ENCODE results near the gene TPBG. TPM values are rescaled to one million over a fixed set of nuclear protein-coding genes. Genes with fewer than 3 reads are reported as not detected.

Gene TPBG
- 19.7 and 20.0 TPM in 2 replicates for total RNA-seq (2012; rRNA removed)
- 71.7 and 75.6 TPM in 2 replicates for polyA plus RNA-seq (2012; rRNA removed)
- polyA plus RNA-seq (2012; cell fraction: cytosol; rRNA removed): 33.6 and 78.1 TPM in 2 replicates
- 167 and 172 TPM in 2 replicates for polyA plus RNA-seq (2012; cell fraction: nucleus; rRNA removed; ENCODE audit: low replicate concordance)
- percentile 72 among the genes with signal in this experiment for Bru-seq, nascent RNA
- BruChase-seq, experiment 1, labeled RNA remaining after a 6-hour chase: percentile 91 among the genes with signal in this experiment
- percentile 89 among the genes with signal in this experiment for BruChase-seq, experiment 2, labeled RNA remaining after a 2-hour chase
- long read RNA-seq, full-length matches to known transcripts: 150 of 318 reads
- long read RNA-seq, partial matches to known transcripts: 7 of 318 reads
- long read RNA-seq, other reads (novel, unspliced or antisense): 161 of 318 reads

- TF ChIP-seq MAZ (IDR thresholded peaks at IDR 0.05; ENCODE audit: borderline replicate concordance, low read depth, low read length): peak; percentile 30; the same call in 1 of the 2 replicates
- TF ChIP-seq SMC3 (IDR thresholded peaks at IDR 0.05; ENCODE audit: low read depth, low read length): peak; percentile 12; the same call in 1 of the 2 replicates
- TF ChIP-seq MAFK (IDR thresholded peaks at IDR 0.05; ENCODE audit: low read depth, low read length): no peak
- peak; percentile 94 for TF ChIP-seq BHLHE40 (IDR thresholded peaks at IDR 0.05; ENCODE audit: low read depth, low read length)
- no peak for TF ChIP-seq MXI1 (IDR thresholded peaks at IDR 0.05; ENCODE audit: borderline replicate concordance, low read depth, low read length)
- no peak for TF ChIP-seq RCOR1 (IDR thresholded peaks at IDR 0.05; ENCODE audit: insufficient replicate concordance, low read length)
- TF ChIP-seq CHD1 (IDR thresholded peaks at IDR 0.05; ENCODE audit: low read depth, low read length): peak; percentile 96; the same call in 1 of the 2 replicates
- TF ChIP-seq RFX5 (IDR thresholded peaks at IDR 0.05; ENCODE audit: low read depth, low read length): no peak
- peak; percentile 23; the same call in 1 of the 2 replicates for TF ChIP-seq RAD21 (IDR thresholded peaks at IDR 0.05; ENCODE audit: low read length)
- peak; percentile 92 for TF ChIP-seq POLR2A (IDR thresholded peaks at IDR 0.05; ENCODE audit: low read depth, low read length)
- TF ChIP-seq CTCF (conservative IDR thresholded peaks at IDR 0.05; ENCODE audit: low read depth, low read length): peak; percentile 34
- no peaks in the 10 kb centered on the region for H3K9me3 ChIP-seq (ENCODE audit: control insufficient read depth, insufficient read depth, low read length)
- H4K20me1 ChIP-seq (ENCODE audit: insufficient read depth, low read length): peaks cover 18% of the 10 kb centered on the region
- H3K18ac ChIP-seq (ENCODE audit: low read depth, low read length): peak within 1 kb of the TSS; percentile 62
- H3K56ac ChIP-seq (ENCODE audit: extremely low read depth, insufficient read depth, low read length): peak within 1 kb of the TSS; percentile 88
- 0% methylated on average over 10 of the region's 41 CpGs; no CpG with 5 or more reads in 1 of the 2 experiments for WGBS, 2 experiments (ENCODE audit: extremely low coverage in 2 of 2, insufficient read length in 1 of 2)
- peak within 1 kb of the TSS; percentile 88 for H3K4ac ChIP-seq (ENCODE audit: low read depth, low read length)
- H4K8ac ChIP-seq (ENCODE audit: low read depth in 2 of 2, low read length in 2 of 2): peak within 1 kb of the TSS; percentile 22 to 80
- intact Hi-C loops (cut with micrococcal nuclease) (loop anchor here (1.0 to 10.0 kb wide), 4 partner anchors 34 to 1151 kb away; partner anchors contain the start of gene PRSS35), dilution Hi-C loops (cut with HindIII; ENCODE audit: low sequenced_read_pairs, unreplicated experiment) (no loop called here), in situ Hi-C loops (cut with MboI; ENCODE audit: low sequenced_read_pairs) (loop anchor here (25.0 kb wide), 1 partner anchor 699 kb away; the partner anchor contains the start of genes DOP1A and UBE3D)
- H2AFZ ChIP-seq (replicated peaks; ENCODE audit: low read length, poor library complexity): peak within 1 kb of the TSS; percentile 87
- peak within 1 kb of the TSS; percentile 85 for H2BK5ac ChIP-seq (ENCODE audit: low read depth, low read length, poor library complexity, severe bottlenecking)
- ATAC-seq (ENCODE audit: low read depth): peak; percentile 67
- peak within 1 kb of the TSS; percentile 95 for H3K23ac ChIP-seq (ENCODE audit: low read depth, low read length)
- no TSS peak for BruUV-seq (replicated peaks)
- peak within 1 kb of the TSS; percentile 89 for H4K91ac ChIP-seq (ENCODE audit: insufficient read depth, low read depth, low read length)
- peak within 1 kb of the TSS; percentile 68 for H3K4me3 ChIP-seq (ENCODE audit: insufficient read depth, low read depth, low read length)
- peak within 1 kb of the TSS; percentile 31 for H2AK5ac ChIP-seq (ENCODE audit: low read depth, low read length)
- peak within 1 kb of the TSS; percentile 89 for H2BK20ac ChIP-seq (ENCODE audit: low read depth, low read length)
- peak within 1 kb of the TSS; percentile 97 for H3K9ac ChIP-seq (ENCODE audit: low read depth, low read length)
- peak within 1 kb of the TSS; percentile 94 for H2AK9ac ChIP-seq (replicated peaks; ENCODE audit: low read depth, low read length, poor library complexity)
- H3K9me1 ChIP-seq (ENCODE audit: insufficient read depth, low read length): peaks cover 9% of the 10 kb centered on the region
- ChIA-PET POLR2A (ENCODE audit: unreplicated experiment) (interaction anchor here (0.7 kb wide), 1 partner anchor 125 kb away, joined by 3 read pairs; no protein-coding TSS in a partner anchor), CTCF (interaction anchor here (0.9 kb wide), 1 partner anchor 93 kb away, joined by 4 read pairs; no protein-coding TSS in a partner anchor)
- peak within 1 kb of the TSS; percentile 95 for H3K14ac ChIP-seq (replicated peaks; ENCODE audit: low read depth, low read length)
- H3K27me3 ChIP-seq (ENCODE audit: control insufficient read depth, insufficient read depth, low read length): no peaks in the 10 kb centered on the region
- H3K79me1 ChIP-seq (ENCODE audit: low read depth in 1 of 2, low read length in 2 of 2): peaks cover 0 to 27% of the 10 kb centered on the region in 2 experiments; a peak in 3 of 4 replicates
- H3K4me1 ChIP-seq (ENCODE audit: control insufficient read depth, insufficient read depth, low read length): peaks cover 8% of the 10 kb centered on the region
- peak within 1 kb of the TSS; percentile 94 for H2BK120ac ChIP-seq (ENCODE audit: low read depth, low read length)
- peak within 1 kb of the TSS; percentile 98 for H3K27ac ChIP-seq (ENCODE audit: insufficient read depth, low read length)
- peaks cover 12% of the 10 kb centered on the region for H3K36me3 ChIP-seq (ENCODE audit: control insufficient read depth, insufficient read depth, low read length)
- peak; percentile 82 for DNase-seq
- peak within 1 kb of the TSS; percentile 73; the same call in 2 of the 3 replicates for H2BK15ac ChIP-seq (ENCODE audit: low read depth, low read length)
- H3K4me2 ChIP-seq (ENCODE audit: low read depth, low read length): peak within 1 kb of the TSS; percentile 80
- peak within 1 kb of the TSS; percentile 31 for H4K5ac ChIP-seq (ENCODE audit: low read depth, low read length)
These were observed at the start of gene TPBG for GRCh38 chr6:82363428-82364086. Gene TPBG (plus strand): TSS chr6:82363817. CDS start chr6:82364962, 1,145 bp downstream.
